ENCODE measurements around the gene A2ML1. TPM values are rescaled to one million over a fixed set of nuclear protein-coding genes. Genes with fewer than 3 reads are reported as not detected.
"Not testable (repeated sequence)": the region's sequence is repeated elsewhere in the genome, so short reads cannot be mapped to it uniquely, and the experiment has no call there.

The A2ML1 gene
- total RNA-seq, 1 experiment from 2014 or later: not detected

DNA sequence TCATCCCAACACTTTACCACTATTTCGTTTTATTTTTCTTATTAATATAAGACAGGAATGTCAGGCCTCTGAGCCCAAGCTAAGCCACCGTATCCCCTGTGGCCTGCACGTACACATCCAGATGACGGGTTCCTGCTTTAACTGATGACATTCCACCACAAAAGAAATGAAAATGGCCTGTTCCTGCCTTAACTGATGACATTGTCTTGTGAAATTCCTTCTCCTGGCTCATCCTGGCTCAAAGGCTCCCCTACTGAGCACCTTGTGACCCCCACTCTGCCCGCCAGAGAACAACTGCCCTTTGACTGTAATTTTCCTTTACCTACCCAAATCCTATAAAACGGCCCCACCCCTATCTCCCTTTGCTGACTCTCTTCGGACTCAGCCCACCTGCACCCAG lies 12.3 kb upstream of the A2ML1 start:
- H3K4me3 Mint-ChIP-seq (ENCODE audit: unreplicated experiment); H3K9me3 Mint-ChIP-seq (ENCODE audit: unreplicated experiment); DNase-seq (ENCODE audit: unreplicated experiment); H3K4me1 Mint-ChIP-seq (ENCODE audit: insufficient read depth, unreplicated experiment); H3K27ac Mint-ChIP-seq (ENCODE audit: low read depth, unreplicated experiment); H3K27me3 Mint-ChIP-seq (ENCODE audit: insufficient read depth, unreplicated experiment); BruUV-seq (replicated peaks); intact Hi-C loops (cut with micrococcal nuclease); H3K36me3 Mint-ChIP-seq (ENCODE audit: insufficient read depth, unreplicated experiment): not testable (repeated sequence)
- ChIA-PET CTCF (interaction anchor here (0.6 to 1.2 kb wide), 3 partner anchors 10 to 100 kb away, joined by 3 read pairs; no protein-coding TSS in a partner anchor), POLR2A (interaction anchor here (1.2 kb wide), 1 partner anchor 13 kb away, joined by 3 read pairs; no protein-coding TSS in a partner anchor)

DNA sequence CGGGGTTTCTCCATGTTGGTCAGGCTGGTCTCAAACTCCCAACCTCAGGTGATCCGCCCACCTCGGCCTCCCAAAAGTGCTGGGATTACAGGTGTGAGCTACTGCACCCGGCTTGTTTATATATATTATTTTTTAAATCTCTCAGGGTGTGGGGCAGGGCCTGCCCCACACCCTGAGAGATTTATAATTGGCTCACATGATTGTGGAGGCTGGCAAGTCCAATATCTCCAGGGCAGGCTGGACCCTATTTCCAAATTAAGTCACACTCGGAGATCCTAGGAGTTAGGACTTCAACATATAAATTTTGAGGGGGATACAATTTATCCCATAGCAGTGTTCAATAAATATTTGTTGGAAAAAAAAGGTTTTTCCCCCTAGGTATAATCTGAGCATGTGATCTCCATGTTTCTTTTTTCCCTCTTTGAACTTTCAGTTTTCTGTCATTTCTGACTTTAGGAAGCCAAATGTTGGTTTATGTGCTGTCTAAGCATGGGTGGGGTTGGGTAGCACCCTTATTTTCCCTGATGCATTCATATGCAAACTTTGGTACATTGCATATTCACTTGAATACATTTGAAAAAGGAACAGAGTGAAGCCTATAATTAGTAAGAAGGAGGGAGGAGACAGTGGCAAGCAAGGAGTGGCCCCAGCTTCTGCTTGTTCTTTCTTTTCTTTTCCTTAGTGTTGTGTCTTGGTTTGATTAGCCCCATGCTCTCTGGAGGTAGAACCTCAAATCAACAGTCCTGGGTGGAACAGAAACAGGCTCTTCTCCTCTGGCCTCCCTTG lies 8.7 kb upstream of the A2ML1 start:
- no peak for DNase-seq (ENCODE audit: unreplicated experiment)
- no peaks in the 10 kb centered on the region for H3K36me3 Mint-ChIP-seq (ENCODE audit: insufficient read depth, unreplicated experiment)
- POLR2A ChIA-PET: no interaction called here
- CTCF ChIA-PET: interaction anchor here (0.6 kb wide), 2 partner anchors 33 to 71 kb away, joined by 4 to 6 read pairs; no protein-coding TSS in a partner anchor
- H3K4me3 Mint-ChIP-seq (ENCODE audit: unreplicated experiment): no peak overlapping the region
- TF ChIP-seq, protein P1, sequence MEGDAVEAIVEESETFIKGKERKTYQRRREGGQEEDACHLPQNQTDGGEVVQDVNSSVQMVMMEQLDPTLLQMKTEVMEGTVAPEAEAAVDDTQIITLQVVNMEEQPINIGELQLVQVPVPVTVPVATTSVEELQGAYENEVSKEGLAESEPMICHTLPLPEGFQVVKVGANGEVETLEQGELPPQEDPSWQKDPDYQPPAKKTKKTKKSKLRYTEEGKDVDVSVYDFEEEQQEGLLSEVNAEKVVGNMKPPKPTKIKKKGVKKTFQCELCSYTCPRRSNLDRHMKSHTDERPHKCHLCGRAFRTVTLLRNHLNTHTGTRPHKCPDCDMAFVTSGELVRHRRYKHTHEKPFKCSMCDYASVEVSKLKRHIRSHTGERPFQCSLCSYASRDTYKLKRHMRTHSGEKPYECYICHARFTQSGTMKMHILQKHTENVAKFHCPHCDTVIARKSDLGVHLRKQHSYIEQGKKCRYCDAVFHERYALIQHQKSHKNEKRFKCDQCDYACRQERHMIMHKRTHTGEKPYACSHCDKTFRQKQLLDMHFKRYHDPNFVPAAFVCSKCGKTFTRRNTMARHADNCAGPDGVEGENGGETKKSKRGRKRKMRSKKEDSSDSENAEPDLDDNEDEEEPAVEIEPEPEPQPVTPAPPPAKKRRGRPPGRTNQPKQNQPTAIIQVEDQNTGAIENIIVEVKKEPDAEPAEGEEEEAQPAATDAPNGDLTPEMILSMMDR (IDR thresholded peaks at IDR 0.05; ENCODE audit: unreplicated experiment): no peak
- H3K27me3 Mint-ChIP-seq (ENCODE audit: insufficient read depth, unreplicated experiment): no peaks in the 10 kb centered on the region
- intact Hi-C loops (cut with micrococcal nuclease): no loop called here
- no peaks in the 10 kb centered on the region for H3K4me1 Mint-ChIP-seq (ENCODE audit: insufficient read depth, unreplicated experiment)
- H3K9me3 Mint-ChIP-seq (ENCODE audit: unreplicated experiment): no peaks in the 10 kb centered on the region
- no TSS peak for BruUV-seq (replicated peaks)
- H3K27ac Mint-ChIP-seq (ENCODE audit: low read depth, unreplicated experiment): no peak overlapping the region

DNA sequence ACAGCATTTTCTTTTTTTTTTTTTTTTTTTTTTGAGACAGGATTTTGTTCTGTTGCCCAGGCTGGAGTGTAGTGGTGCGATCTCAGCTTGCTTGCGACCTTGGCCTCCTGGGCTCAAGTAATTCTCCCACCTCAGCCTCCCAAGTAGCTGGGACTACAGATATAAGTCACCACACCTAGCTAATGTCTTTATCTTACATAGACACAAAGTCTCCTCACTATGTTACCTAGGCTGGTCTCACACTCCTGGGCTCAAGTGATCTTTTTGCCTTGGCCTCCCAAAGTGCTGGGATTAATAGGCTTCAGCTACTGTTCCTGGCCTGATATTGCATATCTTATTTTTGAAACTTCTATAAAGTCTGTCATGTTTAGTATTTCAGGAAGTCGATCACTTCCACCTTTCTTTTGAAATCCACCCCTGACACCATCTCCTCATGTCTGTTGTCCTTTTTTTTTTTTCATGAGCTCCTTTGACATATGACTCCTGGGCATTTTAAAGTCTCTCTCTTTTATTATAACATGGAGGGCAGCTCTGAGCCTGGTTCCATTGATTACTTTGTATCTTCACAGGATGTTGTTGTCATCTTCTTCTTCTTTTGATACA lies 5.9 kb upstream of the A2ML1 start:
- no peaks in the 10 kb centered on the region for H3K9me3 Mint-ChIP-seq (ENCODE audit: unreplicated experiment)
- H3K36me3 Mint-ChIP-seq (ENCODE audit: insufficient read depth, unreplicated experiment): no peaks in the 10 kb centered on the region
- H3K27ac Mint-ChIP-seq (ENCODE audit: low read depth, unreplicated experiment): no peak overlapping the region
- no peaks in the 10 kb centered on the region for H3K4me1 Mint-ChIP-seq (ENCODE audit: insufficient read depth, unreplicated experiment)
- no peak overlapping the region for H3K4me3 Mint-ChIP-seq (ENCODE audit: unreplicated experiment)
- TF ChIP-seq, protein P1 (IDR thresholded peaks at IDR 0.05; ENCODE audit: unreplicated experiment): no peak
- ChIA-PET POLR2A (no interaction called here), CTCF (interaction anchor here (0.6 to 1.5 kb wide), 4 partner anchors 14 to 272 kb away, joined by 3 to 8 read pairs (median 3); no protein-coding TSS in a partner anchor)
- BruUV-seq (replicated peaks): no TSS peak
- DNase-seq (ENCODE audit: unreplicated experiment): no peak
- intact Hi-C loops (cut with micrococcal nuclease): no loop called here
- H3K27me3 Mint-ChIP-seq (ENCODE audit: insufficient read depth, unreplicated experiment): no peaks in the 10 kb centered on the region

DNA sequence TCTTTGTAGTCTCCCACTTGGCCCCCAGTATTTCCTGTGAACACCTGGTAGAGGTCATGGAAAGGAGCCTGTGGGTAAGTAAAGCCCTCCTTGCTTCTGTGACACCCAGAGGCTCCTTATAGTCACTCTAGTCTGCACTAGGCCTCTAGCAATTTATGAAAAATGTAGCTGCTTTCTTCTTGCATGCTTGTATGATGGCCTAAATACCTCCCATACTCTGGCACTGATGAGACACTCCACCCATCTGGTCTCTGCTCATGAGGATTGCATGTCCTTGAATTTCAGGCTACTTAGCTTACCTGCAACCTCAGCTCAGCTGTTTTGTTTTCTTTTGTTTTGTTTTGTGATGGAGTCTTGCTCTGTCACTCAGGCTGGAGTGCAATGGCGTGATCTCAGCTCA lies 4.6 kb upstream of the A2ML1 start:
- H3K4me3 Mint-ChIP-seq (ENCODE audit: unreplicated experiment): no peak overlapping the region
- POLR2A ChIA-PET: interaction anchor here (0.7 kb wide), 1 partner anchor 904 kb away, joined by 4 read pairs; no protein-coding TSS in a partner anchor
- no peaks in the 10 kb centered on the region for H3K27me3 Mint-ChIP-seq (ENCODE audit: insufficient read depth, unreplicated experiment)
- intact Hi-C loops (cut with micrococcal nuclease): no loop called here
- no TSS peak for BruUV-seq (replicated peaks)
- no peaks in the 10 kb centered on the region for H3K4me1 Mint-ChIP-seq (ENCODE audit: insufficient read depth, unreplicated experiment)
- H3K36me3 Mint-ChIP-seq (ENCODE audit: insufficient read depth, unreplicated experiment): no peaks in the 10 kb centered on the region
- H3K9me3 Mint-ChIP-seq (ENCODE audit: unreplicated experiment): no peaks in the 10 kb centered on the region
- CTCF ChIA-PET: interaction anchor here (1.4 to 1.7 kb wide), 3 partner anchors 72 to 273 kb away, joined by 3 to 6 read pairs (median 3); no protein-coding TSS in a partner anchor
- H3K27ac Mint-ChIP-seq (ENCODE audit: low read depth, unreplicated experiment): no peak overlapping the region
- DNase-seq (ENCODE audit: unreplicated experiment): no peak
- TF ChIP-seq, protein P1 (IDR thresholded peaks at IDR 0.05; ENCODE audit: unreplicated experiment): no peak
